Skeletal muscle satellite cell (primary cell): ENCODE measurements around the gene NUP155. TPM values are rescaled to one million over a fixed set of nuclear protein-coding genes. Genes with fewer than 3 reads are reported as not detected.
"Not testable (repeated sequence)": the region's sequence is repeated elsewhere in the genome, so short reads cannot be mapped to it uniquely, and the experiment has no call there.

Source experiments
- H3K27me3 ChIP-seq: 2 replicates; pipeline ENCODE4 v1.7.0; 2013; ENCODE audit warnings: low read length; ENCODE audit not compliant: control insufficient read depth, insufficient read depth
- H3K36me3 ChIP-seq: 2 replicates; pipeline ENCODE4 v1.7.0; 2013; ENCODE audit warnings: mild to moderate bottlenecking, control low read depth, low read length; ENCODE audit not compliant: insufficient read depth
- H3K4me1 ChIP-seq: 2 replicates; pipeline ENCODE4 v1.7.0; 2013; ENCODE audit warnings: low read length; ENCODE audit not compliant: control insufficient read depth, insufficient read depth
- H3K4me2 ChIP-seq: 2 replicates; pipeline ENCODE4 v1.7.0; 2013; ENCODE audit warnings: mild to moderate bottlenecking, low read length
- H3K4me3 ChIP-seq: 2 replicates; pipeline ENCODE4 v1.7.0; 2013; ENCODE audit warnings: low read length
- H3K9ac ChIP-seq: 2 replicates; pipeline ENCODE4 v1.7.0; 2013; ENCODE audit warnings: mild to moderate bottlenecking, low read depth, low read length, moderate library complexity
- H3K9me3 ChIP-seq: replicated peaks from 2 replicates; pipeline ENCODE4 v1.7.0; 2013; ENCODE audit warnings: mild to moderate bottlenecking, control low read depth, low read length
- total RNA-seq: library from RNA; depleted of rRNA; stranded (reverse); fragments of >200 nt; gene quantifications from 2 replicates; pipeline ENCODE4 v1.2.3, GENCODE V29; 2012; rRNA removed

Gene NUP155
- 33.5 and 41.7 TPM in 2 replicates for total RNA-seq

GRCh38 chr5:37370864-37371726 lies at the start of gene NUP155:
Gene NUP155 (minus strand): TSS chr5:37371106. CDS start chr5:37370977, 129 bp downstream.
- Histone ChIP-seq H3K9ac (peak within 1 kb of the TSS; percentile 93), H3K9me3 (no peaks in the 10 kb centered on the region), H3K4me2 (peak within 1 kb of the TSS; percentile 87), H3K27me3 (no peaks in the 10 kb centered on the region), H3K4me3 (peak within 1 kb of the TSS; percentile 95), H3K4me1 (peaks cover 5% of the 10 kb centered on the region), H3K36me3 (no peaks in the 10 kb centered on the region)

- Histone ChIP-seq H3K27me3 (no peaks in the 10 kb centered on the region), H3K4me1 (no peaks in the 10 kb centered on the region), H3K4me2 (no peak overlapping the region), H3K9ac (no peak overlapping the region), H3K4me3 (no peak overlapping the region), H3K9me3 (no peaks in the 10 kb centered on the region), H3K36me3 (no peaks in the 10 kb centered on the region)
These were observed 46.4 kb upstream of the NUP155 start for GRCh38 chr5:37417347-37417746.

- H3K9me3 ChIP-seq, H3K9ac ChIP-seq, H3K4me2 ChIP-seq, H3K27me3 ChIP-seq, H3K4me1 ChIP-seq, H3K4me3 ChIP-seq, H3K36me3 ChIP-seq: not testable (repeated sequence)
These were observed 44.5 kb upstream of the NUP155 start for GRCh38 chr5:37415456-37415855.

- Histone ChIP-seq H3K9ac (no peak overlapping the region), H3K4me1 (no peaks in the 10 kb centered on the region), H3K27me3 (no peaks in the 10 kb centered on the region), H3K4me2 (no peak overlapping the region), H3K36me3 (peaks cover 7% of the 10 kb centered on the region), H3K4me3 (no peak overlapping the region), H3K9me3 (no peaks in the 10 kb centered on the region)
These were observed 41.6 kb upstream of the NUP155 start for GRCh38 chr5:37412515-37412914.

- Histone ChIP-seq H3K27me3 (no peaks in the 10 kb centered on the region), H3K4me1 (no peaks in the 10 kb centered on the region), H3K9ac (no peak overlapping the region), H3K36me3 (peaks cover 18% of the 10 kb centered on the region), H3K4me2 (no peak overlapping the region), H3K9me3 (no peaks in the 10 kb centered on the region), H3K4me3 (no peak overlapping the region)
These were observed 29.6 kb upstream of the NUP155 start for GRCh38 chr5:37400501-37400900.

- no peaks in the 10 kb centered on the region for H3K27me3 ChIP-seq
- H3K4me2 ChIP-seq, result no peak overlapping the region
- H3K36me3 ChIP-seq, result peaks cover 38% of the 10 kb centered on the region
- H3K4me3 ChIP-seq, result no peak overlapping the region
- no peaks in the 10 kb centered on the region for H3K4me1 ChIP-seq
- H3K9me3 ChIP-seq, result no peaks in the 10 kb centered on the region
- no peak overlapping the region for H3K9ac ChIP-seq
These were observed 25.4 kb upstream of the NUP155 start for GRCh38 chr5:37396352-37396751.

- Histone ChIP-seq H3K4me2 (no peak overlapping the region), H3K27me3 (no peaks in the 10 kb centered on the region), H3K4me3 (no peak overlapping the region), H3K9ac (no peak overlapping the region), H3K4me1 (no peaks in the 10 kb centered on the region), H3K36me3 (peaks cover 28% of the 10 kb centered on the region), H3K9me3 (no peaks in the 10 kb centered on the region)
These were observed 20.7 kb upstream of the NUP155 start for GRCh38 chr5:37391591-37391990.

- H3K4me1 ChIP-seq, result not testable (repeated sequence)
- H3K9ac ChIP-seq, result peak within 1 kb of the TSS; percentile 86
These were observed 8.3 kb upstream of the NUP155 start, which contains the start of gene WDR70 for GRCh38 chr5:37379100-37379628. Gene WDR70 (plus strand): TSS chr5:37379318. CDS start chr5:37379368, 50 bp downstream.

GRCh38 chr5:37378066-37378465 lies 7.2 kb upstream of the NUP155 start:
- not testable (repeated sequence) for H3K9ac ChIP-seq, H3K4me2 ChIP-seq, H3K9me3 ChIP-seq, H3K36me3 ChIP-seq, H3K4me1 ChIP-seq, H3K27me3 ChIP-seq, H3K4me3 ChIP-seq

More at GRCh38 chr5:37379100-37379628, 8.3 kb upstream of the NUP155 start, which contains the start of gene WDR70:
- Histone ChIP-seq H3K4me2 (peak within 1 kb of the TSS; percentile 80), H3K4me3 (peak within 1 kb of the TSS; percentile 81)
- H3K27me3 ChIP-seq, H3K36me3 ChIP-seq, H3K9me3 ChIP-seq: not testable (repeated sequence)

GRCh38 chr5:37375091-37375490 lies 4.2 kb upstream of the NUP155 start:
- no peaks in the 10 kb centered on the region for H3K27me3 ChIP-seq
- H3K36me3 ChIP-seq, result no peaks in the 10 kb centered on the region
- H3K4me3 ChIP-seq, result no peak overlapping the region
- no peaks in the 10 kb centered on the region for H3K4me1 ChIP-seq
- no peaks in the 10 kb centered on the region for H3K9me3 ChIP-seq
- no peak overlapping the region for H3K9ac ChIP-seq
- H3K4me2 ChIP-seq, result no peak overlapping the region

GRCh38 chr5:37370550-37370863 lies 399 bp downstream of the NUP155 start:
- Histone ChIP-seq H3K27me3 (no peaks in the 10 kb centered on the region), H3K4me3 (peak overlapping the region; percentile 95), H3K36me3 (no peaks in the 10 kb centered on the region), H3K4me2 (peak overlapping the region; percentile 87), H3K4me1 (peaks cover 5% of the 10 kb centered on the region), H3K9me3 (no peaks in the 10 kb centered on the region), H3K9ac (peak overlapping the region; percentile 93)

- Histone ChIP-seq H3K9ac (no peak overlapping the region), H3K36me3 (peaks cover 16% of the 10 kb centered on the region)
These were observed 15.7 kb downstream of the NUP155 start for GRCh38 chr5:37355161-37355560.

More at GRCh38 chr5:37355161-37355560, 15.7 kb downstream of the NUP155 start:
- Histone ChIP-seq H3K27me3 (no peaks in the 10 kb centered on the region), H3K9me3 (no peaks in the 10 kb centered on the region), H3K4me1 (no peaks in the 10 kb centered on the region), H3K4me2 (no peak overlapping the region), H3K4me3 (no peak overlapping the region)
